IMR-90 (cell line): ENCODE results near the gene PCP4L1. TPM values are rescaled to one million over a fixed set of nuclear protein-coding genes. Genes with fewer than 3 reads are reported as not detected.

ENCODE experiments used
- ATAC-seq: fragments of 200-7000 bp; cut with Tn5 transposase; 2 replicates; pipeline ENCODE4 v1.9.1; 2020; ENCODE audit warnings: low read depth, mild to moderate bottlenecking, moderate library complexity
- BruUV-seq: library from RNA; stranded (reverse); fragments of 400-500 nt; replicated peaks from 2 replicates; lab custom pipeline; 2021; lab: Mats Ljungman, UMichigan
- CTCF ChIA-PET: fragments of 300-600 bp; formaldehyde crosslinking; extraction: SDS; loops from one replicate; lab custom pipeline; 2021; ENCODE audit warnings: antibody characterized with exemption; lab: Yijun Ruan, JAX
- POLR2A ChIA-PET: fragments of 300-600 bp; sonication (Branson Sonifier 250); formaldehyde crosslinking; loops from one replicate; lab custom pipeline; 2022; ENCODE audit warnings: antibody characterized with exemption; ENCODE audit not compliant: unreplicated experiment; lab: Charles Lee
- DNase-seq: peaks from one replicate; pipeline ENCODE4 v3.0.0; 2013
- H2AFZ ChIP-seq: replicated peaks from 2 replicates; pipeline ENCODE3; 2013; ENCODE audit warnings: low read length, mild to moderate bottlenecking; ENCODE audit not compliant: poor library complexity
- H2AK5ac ChIP-seq: 2 replicates; pipeline ENCODE4 v1.6.1; 2013; ENCODE audit warnings: low read depth, low read length, inconsistent platforms
- H2AK9ac ChIP-seq: replicated peaks from 2 replicates; pipeline ENCODE3; 2013; ENCODE audit warnings: mild to moderate bottlenecking, low read depth, low read length, moderate library complexity; ENCODE audit not compliant: poor library complexity
- H2BK120ac ChIP-seq: 2 replicates; pipeline ENCODE4 v1.6.1; 2013; ENCODE audit warnings: low read depth, low read length, inconsistent platforms
- H2BK15ac ChIP-seq: 3 replicates; pipeline ENCODE4 v1.6.1; 2013; ENCODE audit warnings: low read depth, low read length, inconsistent platforms
- H2BK20ac ChIP-seq: 2 replicates; pipeline ENCODE4 v1.6.1; 2013; ENCODE audit warnings: low read depth, mild to moderate bottlenecking, inconsistent platforms, low read length, moderate library complexity
- H2BK5ac ChIP-seq: 2 replicates; pipeline ENCODE4 v1.6.1; 2013; ENCODE audit warnings: mild to moderate bottlenecking, low read depth, low read length, inconsistent platforms; ENCODE audit not compliant: poor library complexity, severe bottlenecking
- H3K14ac ChIP-seq: replicated peaks from 2 replicates; pipeline ENCODE4 v1.6.1; 2013; ENCODE audit warnings: low read depth, low read length, inconsistent platforms
- H3K18ac ChIP-seq: 2 replicates; pipeline ENCODE4 v1.6.1; 2013; ENCODE audit warnings: low read depth, low read length, control low read depth
- H3K23ac ChIP-seq: 2 replicates; pipeline ENCODE4 v1.6.1; 2013; ENCODE audit warnings: low read depth, low read length, inconsistent platforms
- H3K27ac ChIP-seq: 2 replicates; pipeline ENCODE4 v1.5.1; 2013; ENCODE audit warnings: mild to moderate bottlenecking, control low read depth, low read length; ENCODE audit not compliant: insufficient read depth
- H3K27me3 ChIP-seq: 2 replicates; pipeline ENCODE4 v1.6.1; 2013; ENCODE audit warnings: low read length; ENCODE audit not compliant: control insufficient read depth, insufficient read depth
- H3K36me3 ChIP-seq: 2 replicates; pipeline ENCODE4 v1.6.1; 2013; ENCODE audit warnings: low read length, mixed read lengths; ENCODE audit not compliant: control insufficient read depth, insufficient read depth
- H3K4ac ChIP-seq: 2 replicates; pipeline ENCODE4 v1.6.1; 2013; ENCODE audit warnings: low read depth, low read length, inconsistent platforms
- H3K4me1 ChIP-seq: 2 replicates; pipeline ENCODE4 v1.6.1; 2013; ENCODE audit warnings: low read length, mixed read lengths; ENCODE audit not compliant: control insufficient read depth, insufficient read depth
- H3K4me2 ChIP-seq: 2 replicates; pipeline ENCODE4 v1.6.1; 2013; ENCODE audit warnings: low read depth, mild to moderate bottlenecking, control low read depth, low read length, moderate library complexity
- H3K4me3 ChIP-seq: 2 replicates; pipeline ENCODE4 v1.5.1; 2013; ENCODE audit warnings: low read depth, mild to moderate bottlenecking, control low read depth, low read length, moderate library complexity; ENCODE audit not compliant: insufficient read depth
- H3K56ac ChIP-seq: 2 replicates; pipeline ENCODE4 v1.6.1; 2013; ENCODE audit warnings: low read length, inconsistent platforms; ENCODE audit not compliant: insufficient read depth; ENCODE audit errors: extremely low read depth
- H3K79me1 ChIP-seq, 2 experiments: 2 replicates each; pipeline ENCODE4 v1.6.1; 2013; ENCODE audit warnings: low read length in 2 of 2, inconsistent platforms in 1 of 2, low read depth in 1 of 2
- H3K9ac ChIP-seq: 2 replicates; pipeline ENCODE4 v1.6.1; 2013; ENCODE audit warnings: low read depth, low read length, control low read depth
- H3K9me1 ChIP-seq: 2 replicates; pipeline ENCODE4 v1.6.1; 2013; ENCODE audit warnings: low read length, inconsistent platforms; ENCODE audit not compliant: insufficient read depth
- H3K9me3 ChIP-seq: 2 replicates; pipeline ENCODE4 v1.6.1; 2013; ENCODE audit warnings: low read length; ENCODE audit not compliant: control insufficient read depth, insufficient read depth
- H4K20me1 ChIP-seq: 2 replicates; pipeline ENCODE4 v1.6.1; 2013; ENCODE audit warnings: low read length, inconsistent platforms; ENCODE audit not compliant: insufficient read depth
- H4K5ac ChIP-seq: 2 replicates; pipeline ENCODE4 v1.6.1; 2013; ENCODE audit warnings: mild to moderate bottlenecking, low read depth, low read length, control low read depth
- H4K8ac ChIP-seq, 2 experiments: 2 replicates each; pipeline ENCODE4 v1.6.1; 2013; ENCODE audit warnings: low read depth in 2 of 2, low read length in 2 of 2, control low read depth in 1 of 2, inconsistent platforms in 1 of 2
- H4K91ac ChIP-seq: 2 replicates; pipeline ENCODE4 v1.6.1; 2013; ENCODE audit warnings: low read depth, low read length, inconsistent platforms; ENCODE audit not compliant: insufficient read depth
- BHLHE40 ChIP-seq: fragments of 150-350 bp; IDR thresholded peaks from 2 replicates; pipeline ENCODE4 v1.6.1; 2016; ENCODE audit warnings: mild to moderate bottlenecking, low read depth, low read length
- CHD1 ChIP-seq: IDR thresholded peaks from 2 replicates; pipeline ENCODE4 v1.6.1; 2012; ENCODE audit warnings: low read depth, low read length, improper control_type of control experiment
- FOS ChIP-seq: fragments of 150-350 bp; IDR thresholded peaks from 2 replicates; pipeline ENCODE4 v1.6.1; 2016; ENCODE audit warnings: low read depth, low read length
- MAFK ChIP-seq: IDR thresholded peaks from 2 replicates; pipeline ENCODE4 v1.6.1; 2012; ENCODE audit warnings: low read depth, low read length, improper control_type of control experiment
- NFE2L2 ChIP-seq: fragments of 150-350 bp; IDR thresholded peaks from 2 replicates; pipeline ENCODE4 v1.6.1; 2016; ENCODE audit warnings: low read depth, mild to moderate bottlenecking, low read length
- RAD21 ChIP-seq: IDR thresholded peaks from 2 replicates; pipeline ENCODE4 v1.6.1; 2012; ENCODE audit warnings: low read length, improper control_type of control experiment
- RFX5 ChIP-seq: IDR thresholded peaks from 2 replicates; pipeline ENCODE4 v1.8.0; 2012; ENCODE audit warnings: low read depth, mild to moderate bottlenecking, low read length, moderate library complexity
- WGBS, 2 experiments: methylation state at CpG; one replicate each; pipeline versions ENCODE4 v1.1.5 to v1.1.7; 2013; ENCODE audit warnings: missing lambda C conversion rate in 2 of 2; ENCODE audit not compliant: insufficient read length in 1 of 2; ENCODE audit errors: extremely low coverage in 2 of 2; 5-methylcytosine and 5-hydroxymethylcytosine counted together
- dilution Hi-C: fragments of 300-500 bp; cut with HindIII; formaldehyde crosslinking; loops from one replicate; pipeline ENCODE4 v1.14.3; 2018; ENCODE audit warnings: low sequenced_read_pairs; ENCODE audit not compliant: unreplicated experiment
- in situ Hi-C: fragments of 300-500 bp; cut with MboI; formaldehyde crosslinking; loops from 3 replicates; pipeline ENCODE4 v1.14.3; 2019; ENCODE audit warnings: low sequenced_read_pairs, inconsistent platforms, mixed read lengths
- intact Hi-C: fragments of 100-400 bp; cut with micrococcal nuclease; formaldehyde crosslinking; loops from 2 replicates; pipeline ENCODE4 v1.10.0; 2022
- polyA plus RNA-seq, 3 experiments: library from polyadenylated mRNA; depleted of rRNA; stranded (reverse); fragments of >200 nt; gene quantifications; 2 replicates each; pipeline ENCODE4 v1.2.3, GENCODE V29; 2012; ENCODE audit warnings: low replicate concordance in 1 of 3
- total RNA-seq: library from RNA; depleted of rRNA; stranded (reverse); fragments of >200 nt; gene quantifications from 2 replicates; pipeline ENCODE4 v1.2.3, GENCODE V29; 2012
- TF ChIP-seq, protein P1 (sequence below): fragments of 150-350 bp; IDR thresholded peaks from 2 replicates; pipeline ENCODE4 v1.6.1; 2017; ENCODE audit warnings: mild to moderate bottlenecking, antibody characterized with exemption, low read length, low read depth

PCP4L1 gene
- total and polyA plus RNA-seq, 2 of the 4 experiments (the other 2 are of a cell fraction) = not detected

DNA sequence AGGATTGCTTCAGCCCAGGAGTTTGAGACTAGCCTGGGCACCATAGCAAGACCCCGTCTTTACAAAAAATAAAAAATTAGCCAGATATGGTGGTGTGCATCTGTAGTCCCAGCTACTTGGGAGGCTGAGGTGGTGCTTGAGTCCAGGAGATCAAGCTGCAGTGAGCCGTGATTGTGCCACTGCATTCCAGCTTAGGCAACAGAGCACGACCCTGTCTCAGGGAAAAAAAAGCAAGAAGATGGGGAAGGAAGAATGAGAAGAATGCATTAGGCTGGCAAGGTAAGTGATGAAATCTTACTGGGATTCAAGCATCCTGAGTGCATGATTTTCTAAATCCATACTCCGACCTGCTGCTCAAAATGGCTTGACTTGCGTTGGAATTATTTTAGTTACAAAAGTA, 6.8 kb downstream of the PCP4L1 start:
- Histone ChIP-seq H4K8ac (no peak overlapping the region), H2BK15ac (no peak overlapping the region), H3K4me3 (no peak overlapping the region), H3K18ac (no peak overlapping the region), H3K9ac (no peak overlapping the region), H2BK5ac (no peak overlapping the region), H2AFZ (no peak overlapping the region), H4K91ac (no peak overlapping the region), H3K23ac (no peak overlapping the region), H2BK20ac (no peak overlapping the region), H2AK5ac (no peak overlapping the region), H3K9me1 (no peaks in the 10 kb centered on the region), H3K27me3 (peaks cover 16% of the 10 kb centered on the region), H3K36me3 (no peaks in the 10 kb centered on the region), H3K4me2 (no peak overlapping the region), H3K27ac (no peak overlapping the region), H3K14ac (no peak overlapping the region), H4K5ac (no peak overlapping the region), H3K79me1 (no peaks in the 10 kb centered on the region), H3K56ac (no peak overlapping the region), H3K4me1 (no peaks in the 10 kb centered on the region), H4K20me1 (no peaks in the 10 kb centered on the region), H3K4ac (no peak overlapping the region), H3K9me3 (no peaks in the 10 kb centered on the region), H2BK120ac (no peak overlapping the region), H2AK9ac (no peak overlapping the region)
- BruUV-seq = no TSS peak
- ATAC-seq (no peak), DNase-seq (no peak)
- intact Hi-C loops = no loop called here
- WGBS, 2 experiments = 44% methylated on average over 2 of the region's 5 CpGs; no CpG with 5 or more reads in 1 of the 2 experiments
- CTCF ChIA-PET = no interaction called here
- no peak for TF ChIP-seq FOS
- TF ChIP-seq CHD1 = no peak
- TF ChIP-seq BHLHE40 = no peak
- no peak for TF ChIP-seq RFX5
- TF ChIP-seq NFE2L2 = no peak
- TF ChIP-seq, protein P1, sequence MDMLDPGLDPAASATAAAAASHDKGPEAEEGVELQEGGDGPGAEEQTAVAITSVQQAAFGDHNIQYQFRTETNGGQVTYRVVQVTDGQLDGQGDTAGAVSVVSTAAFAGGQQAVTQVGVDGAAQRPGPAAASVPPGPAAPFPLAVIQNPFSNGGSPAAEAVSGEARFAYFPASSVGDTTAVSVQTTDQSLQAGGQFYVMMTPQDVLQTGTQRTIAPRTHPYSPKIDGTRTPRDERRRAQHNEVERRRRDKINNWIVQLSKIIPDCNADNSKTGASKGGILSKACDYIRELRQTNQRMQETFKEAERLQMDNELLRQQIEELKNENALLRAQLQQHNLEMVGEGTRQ = no peak
- no peak for TF ChIP-seq MAFK
- TF ChIP-seq RAD21 = no peak
- in situ Hi-C loops = no loop called here
- POLR2A ChIA-PET = no interaction called here
- dilution Hi-C loops = no loop called here
